Bronchial epithelial cell (primary cell): ENCODE measurements around the gene NOP14. TPM values are rescaled to one million over a fixed set of nuclear protein-coding genes. Genes with fewer than 3 reads are reported as not detected.
A peak's percentile ranks its signal among the peaks of the same experiment; 100 is the strongest.

Source experiments
- DNase-seq: peaks from one replicate; pipeline ENCODE4 v3.0.0-alpha.2; 2010; ENCODE audit warnings: low read depth
- FAIRE-seq: peaks from 2 replicates; lab custom pipeline; 2011; peaks lifted over from hg19 to GRCh38; lab: Jason Lieb, UNC
- H3K27me3 ChIP-seq: 2 replicates; pipeline ENCODE4 v1.5.1; 2011; ENCODE audit warnings: low read length; ENCODE audit not compliant: control insufficient read depth, insufficient read depth
- H3K36me3 ChIP-seq: 2 replicates; pipeline ENCODE4 v1.5.1; 2011; ENCODE audit warnings: low read length; ENCODE audit not compliant: control insufficient read depth, insufficient read depth
- H3K4me3 ChIP-seq: 2 replicates; pipeline ENCODE4 v1.5.1; 2011; ENCODE audit warnings: mild to moderate bottlenecking, low read depth, low read length, control low read depth
- CTCF ChIP-seq: IDR thresholded peaks from 2 replicates; pipeline ENCODE4 v1.5.1; 2011; ENCODE audit warnings: mild to moderate bottlenecking, moderate library complexity, low read length, control low read depth, inconsistent platforms; ENCODE audit not compliant: insufficient read depth, severe bottlenecking
- total RNA-seq: library from RNA; depleted of rRNA; stranded (reverse); fragments of >200 nt; gene quantifications from 2 replicates; pipeline ENCODE4 v1.2.1, GENCODE V29; 2014

The NOP14 gene
- total RNA-seq, 1 donor from 2014 or later = 31.1 TPM

GRCh38 chr4:2944586-2945526, 18.4 kb downstream of the NOP14 start:
- DNase-seq (no peak), FAIRE-seq (no peak)
- H3K36me3 ChIP-seq = peaks cover 59% of the 10 kb centered on the region

GRCh38 chr4:2944091-2944482, 19.1 kb downstream of the NOP14 start:
- TF ChIP-seq CTCF = no peak
- H3K4me3 ChIP-seq = no peak overlapping the region
- H3K36me3 ChIP-seq = peaks cover 61% of the 10 kb centered on the region
- no peaks in the 10 kb centered on the region for H3K27me3 ChIP-seq
- DNase-seq = no peak
- no peak for FAIRE-seq

More at GRCh38 chr4:2944586-2945526, 18.4 kb downstream of the NOP14 start:
- H3K27me3 ChIP-seq = no peaks in the 10 kb centered on the region
- no peak overlapping the region for H3K4me3 ChIP-seq
- no peak for TF ChIP-seq CTCF

- no peaks in the 10 kb centered on the region for H3K27me3 ChIP-seq
- no peak for FAIRE-seq
- DNase-seq = no peak
Observed at GRCh38 chr4:2943364-2944090, 19.7 kb downstream of the NOP14 start.

GRCh38 chr4:2942532-2943363, 20.5 kb downstream of the NOP14 start:
- Histone ChIP-seq H3K27me3 (no peaks in the 10 kb centered on the region), H3K36me3 (peaks cover 61% of the 10 kb centered on the region), H3K4me3 (no peak overlapping the region)
- FAIRE-seq (no peak), DNase-seq (peak; percentile 43)
- no peak for TF ChIP-seq CTCF

More at GRCh38 chr4:2943364-2944090, 19.7 kb downstream of the NOP14 start:
- no peak for TF ChIP-seq CTCF
- Histone ChIP-seq H3K36me3 (peaks cover 64% of the 10 kb centered on the region), H3K4me3 (no peak overlapping the region)

GRCh38 chr4:2942037-2942531, 21.1 kb downstream of the NOP14 start:
- no peak for DNase-seq
- no peak for FAIRE-seq
- no peaks in the 10 kb centered on the region for H3K27me3 ChIP-seq

More at GRCh38 chr4:2942037-2942531, 21.1 kb downstream of the NOP14 start:
- TF ChIP-seq CTCF = no peak
- H3K4me3 ChIP-seq = no peak overlapping the region
- H3K36me3 ChIP-seq = peaks cover 58% of the 10 kb centered on the region
